SHP77 treated with DMSO at 0.1 percent for 48 hours (cell line): Measurements from ENCODE around the gene CACHD1.
"Not testable (repeated sequence)": the region's sequence is repeated elsewhere in the genome, so short reads cannot be mapped to it uniquely, and the experiment has no call there.

ENCODE experiments used
- DNase-seq: peaks from one replicate; lab custom pipeline; 2025; lab: John Stamatoyannopoulos, UW

Gene CACHD1

DNA sequence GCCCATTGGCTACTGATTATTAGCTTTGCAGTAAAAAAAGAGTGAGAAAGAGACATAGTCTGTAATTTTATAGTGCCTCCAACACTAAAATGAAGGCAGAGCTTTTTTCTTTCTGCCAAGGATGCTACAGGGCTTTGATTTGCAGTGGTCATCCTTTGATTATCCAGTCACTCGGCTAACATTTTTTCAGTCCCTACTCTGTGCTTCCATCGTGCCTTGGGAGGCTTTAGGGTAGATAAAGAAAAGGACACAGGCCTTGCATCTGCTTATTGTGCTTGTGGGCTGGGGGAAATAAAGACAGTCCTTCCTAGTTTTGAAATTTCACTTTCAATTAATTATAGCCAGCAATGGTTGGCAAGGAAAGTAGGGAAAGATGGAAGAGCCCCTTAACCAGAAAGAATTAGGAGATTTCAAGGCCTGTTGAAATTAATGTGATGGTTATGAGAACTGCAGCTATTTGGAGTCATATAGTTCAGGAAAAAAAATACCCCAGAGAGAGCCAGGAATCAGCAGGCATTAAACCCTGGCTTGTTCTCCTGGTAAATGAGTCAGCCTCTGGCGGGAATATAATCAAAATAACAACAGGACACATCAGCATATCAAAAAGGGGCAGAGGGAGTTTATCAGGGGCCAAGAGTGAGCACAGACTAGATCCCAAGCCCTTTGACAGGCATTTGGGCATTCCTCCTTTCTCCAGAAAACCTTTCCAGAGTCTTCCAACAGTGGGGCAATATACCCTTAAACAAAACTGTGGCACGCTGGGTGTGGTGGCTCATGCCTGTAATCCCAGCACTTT lies 27.4 kb downstream of the CACHD1 start:
- DNase-seq, result no peak

DNA sequence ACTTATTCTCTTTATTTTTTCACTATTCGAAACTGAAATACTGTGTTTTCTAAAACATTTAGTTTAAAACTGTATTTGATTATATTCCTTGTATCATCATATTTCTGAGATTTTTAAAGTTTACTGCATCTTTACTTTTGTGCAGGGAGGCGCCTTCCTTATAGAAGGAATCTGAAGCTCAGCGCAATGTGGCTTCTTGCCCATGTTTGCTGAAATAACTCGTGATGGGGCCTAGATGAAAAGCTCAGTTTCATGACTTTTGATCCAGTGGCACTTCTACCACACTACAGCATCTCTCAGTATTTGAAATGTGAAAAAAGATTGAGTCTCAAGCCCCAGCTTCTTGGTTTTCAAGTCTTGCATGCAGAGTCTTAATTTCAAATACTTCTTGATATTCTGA lies 28.4 kb downstream of the CACHD1 start:
- no peak for DNase-seq

DNA sequence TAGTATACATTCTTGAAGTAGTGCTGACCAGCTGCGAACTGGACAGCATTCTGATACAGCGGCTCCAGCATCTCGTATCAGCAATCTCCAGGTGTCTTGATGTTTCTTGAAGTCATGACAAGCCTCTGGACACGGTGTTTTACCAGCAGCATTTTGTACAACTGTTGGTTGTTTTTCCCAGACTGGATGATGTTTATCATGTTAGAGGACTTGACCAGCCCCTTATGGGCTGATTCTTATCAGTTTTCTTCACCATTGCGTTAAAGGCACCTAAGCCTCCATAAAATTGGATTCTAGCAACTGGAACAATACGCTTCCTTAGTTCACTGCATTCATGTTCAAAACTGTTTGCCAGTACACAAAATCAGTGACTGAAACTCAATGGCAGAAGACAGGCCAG lies 29.1 kb downstream of the CACHD1 start:
- DNase-seq, result no peak

DNA sequence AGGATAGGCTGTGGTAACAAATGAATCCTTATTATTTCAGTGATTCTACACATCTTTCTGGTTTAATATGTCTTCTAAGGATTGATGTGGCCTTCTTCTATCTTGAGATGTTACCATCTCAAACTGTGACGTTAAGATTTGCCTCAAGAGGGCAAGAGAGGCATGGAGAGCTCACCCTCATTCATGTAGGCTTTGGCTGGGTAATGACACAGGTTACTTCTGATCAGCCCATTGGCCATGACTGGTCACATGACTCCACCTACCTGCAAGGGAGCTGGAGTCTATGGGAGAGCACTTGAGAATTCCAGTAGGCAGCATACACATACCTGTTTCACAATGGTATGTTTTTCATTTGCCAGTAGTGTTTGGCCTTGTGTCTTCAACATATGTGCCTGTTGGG lies 30.0 kb downstream of the CACHD1 start:
- DNase-seq, result no peak

DNA sequence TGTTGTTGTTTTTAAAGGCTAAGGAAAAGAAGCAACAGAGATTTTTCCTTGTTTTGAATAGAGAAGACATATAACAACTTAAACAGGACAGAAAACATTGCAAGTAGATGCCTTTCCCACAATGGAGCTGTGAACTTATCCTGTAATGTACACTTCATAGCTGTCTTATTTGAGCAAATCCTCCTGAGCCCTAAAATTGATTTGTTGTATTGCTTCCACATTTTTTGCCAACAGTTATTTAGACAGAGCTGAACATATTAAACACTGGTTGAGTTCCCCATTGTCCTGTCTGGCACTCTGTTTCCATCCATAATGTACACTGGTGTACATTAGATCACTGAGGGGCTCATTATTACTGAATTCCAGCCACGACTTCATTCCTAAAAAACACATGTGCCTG lies 32.2 kb downstream of the CACHD1 start:
- DNase-seq, result no peak

DNA sequence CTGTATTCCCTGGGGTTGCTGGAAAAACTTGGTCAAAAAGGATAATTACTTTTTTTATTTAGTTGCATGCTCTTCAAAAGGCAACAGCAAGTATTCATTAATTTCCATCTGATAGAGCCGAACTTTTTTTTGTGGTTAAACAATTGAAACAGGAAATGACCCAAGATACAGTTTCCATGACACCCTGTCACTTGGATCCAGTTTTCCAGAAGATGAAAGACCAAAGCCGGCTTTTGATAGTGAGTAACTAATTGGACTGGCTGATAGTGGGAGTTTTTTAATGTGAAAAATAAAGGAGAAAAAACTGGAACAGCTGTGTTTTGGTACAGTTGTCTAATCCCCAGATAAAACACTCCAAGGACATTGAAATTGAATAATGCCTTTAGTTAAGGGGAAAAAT lies 33.0 kb downstream of the CACHD1 start:
- DNase-seq, result no peak

DNA sequence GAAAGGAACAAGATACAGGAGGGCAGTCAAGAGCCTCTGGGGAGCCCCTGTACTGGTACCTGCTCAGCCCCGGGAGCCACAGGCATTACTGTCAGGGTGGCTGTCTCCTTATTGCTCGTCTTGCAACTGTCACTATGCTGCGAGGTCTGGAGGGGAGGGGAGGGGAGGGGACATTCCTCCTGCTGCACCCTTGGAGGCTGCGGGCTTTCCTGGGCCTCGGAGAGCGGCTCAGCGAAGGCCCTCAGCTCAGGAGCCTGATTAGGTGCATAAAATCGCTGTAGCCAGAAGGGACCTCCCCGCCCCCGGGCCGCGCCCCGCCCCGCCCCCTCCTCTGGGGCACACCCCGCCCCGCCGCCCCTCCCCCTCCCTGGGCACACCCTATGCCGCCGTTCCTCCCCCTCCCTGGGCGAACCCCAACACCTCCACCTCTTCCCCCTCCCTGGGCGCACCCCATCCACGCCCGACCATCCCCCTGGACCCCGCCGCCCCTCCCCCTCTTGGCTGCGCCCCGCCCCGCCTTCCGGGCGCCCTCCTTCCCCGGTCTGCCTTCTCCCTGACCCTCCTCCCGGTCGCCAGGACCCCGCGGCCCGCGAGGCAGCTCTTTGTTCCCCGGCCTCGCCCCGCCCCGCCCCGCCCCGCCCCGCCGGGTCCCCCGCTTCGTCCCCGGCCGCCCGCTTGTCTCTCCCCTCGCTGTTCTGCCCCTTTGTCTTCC lies 35.5 kb downstream of the CACHD1 start:
- DNase-seq, result no peak

DNA sequence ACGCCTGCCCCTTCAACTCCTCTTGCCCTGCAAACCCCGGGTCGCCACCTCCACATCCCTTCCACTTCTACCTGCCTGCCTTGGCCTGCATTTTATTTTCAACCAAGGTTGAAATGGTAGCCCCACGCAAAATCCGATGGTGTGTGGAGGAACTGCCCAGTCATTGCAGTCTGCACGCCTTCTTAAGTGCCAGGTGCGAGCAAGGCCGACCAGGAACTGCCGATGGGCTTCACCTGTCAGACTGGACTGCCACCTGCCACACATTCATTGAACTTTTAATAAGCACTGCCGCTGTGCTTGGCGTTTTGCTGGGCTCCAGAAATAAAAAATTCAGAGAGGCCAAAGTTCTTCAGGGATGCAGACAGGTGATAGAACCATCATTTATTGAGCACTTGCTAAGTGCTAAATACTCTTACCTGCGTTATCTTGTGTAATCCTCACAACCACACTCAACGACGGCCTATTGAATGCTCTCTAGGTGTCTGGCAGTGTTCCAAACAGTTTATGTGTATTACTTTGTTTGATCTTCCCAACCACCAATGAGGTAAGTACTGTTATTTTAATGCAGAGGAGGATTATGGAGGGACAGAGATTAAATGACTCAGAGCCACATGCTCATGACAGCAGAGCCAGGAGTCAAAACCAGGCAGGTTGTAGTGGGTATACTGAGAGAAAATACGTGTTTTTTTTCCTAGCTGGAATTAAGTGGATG lies 36.2 kb downstream of the CACHD1 start:
- DNase-seq, result peak; percentile 94

DNA sequence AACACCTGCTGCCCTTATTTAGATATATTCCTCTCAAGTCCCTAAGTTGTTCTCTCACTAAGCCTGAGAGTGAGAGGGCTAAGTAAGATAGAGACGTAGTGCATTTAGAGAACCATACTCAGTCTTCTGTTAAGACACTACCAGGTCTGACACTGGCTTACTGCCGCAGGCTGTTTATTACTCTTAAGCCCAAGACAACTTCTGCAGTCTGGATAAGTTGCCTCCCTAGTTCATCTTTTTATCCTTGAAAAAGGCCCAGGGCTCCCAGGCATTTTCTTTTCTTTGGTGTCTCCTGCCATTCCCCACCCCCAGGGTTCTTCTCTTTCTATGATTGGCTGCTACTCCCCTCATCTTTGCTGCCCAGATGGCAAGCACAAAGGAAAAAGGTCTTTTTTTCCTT lies 38.7 kb downstream of the CACHD1 start:
- DNase-seq, result no peak

DNA sequence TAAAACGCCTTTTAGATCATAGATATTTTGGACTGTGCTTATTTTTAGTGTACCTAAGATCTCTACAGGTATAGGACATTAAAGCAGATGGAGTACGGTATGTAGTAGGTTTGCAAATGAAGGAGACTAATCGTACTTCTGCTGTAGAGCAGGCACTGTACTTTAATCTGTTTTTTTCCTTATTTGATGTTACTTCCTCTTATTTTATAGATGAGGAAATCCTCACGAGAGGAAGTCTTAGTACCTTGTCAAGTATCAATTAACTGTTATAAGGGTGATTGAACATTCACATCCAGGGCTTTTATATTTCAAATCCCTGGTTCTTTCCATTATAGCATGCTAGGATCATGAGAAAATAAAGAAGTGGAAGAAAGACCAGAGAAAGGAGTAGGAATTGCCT lies 41.1 kb downstream of the CACHD1 start:
- no peak for DNase-seq

DNA sequence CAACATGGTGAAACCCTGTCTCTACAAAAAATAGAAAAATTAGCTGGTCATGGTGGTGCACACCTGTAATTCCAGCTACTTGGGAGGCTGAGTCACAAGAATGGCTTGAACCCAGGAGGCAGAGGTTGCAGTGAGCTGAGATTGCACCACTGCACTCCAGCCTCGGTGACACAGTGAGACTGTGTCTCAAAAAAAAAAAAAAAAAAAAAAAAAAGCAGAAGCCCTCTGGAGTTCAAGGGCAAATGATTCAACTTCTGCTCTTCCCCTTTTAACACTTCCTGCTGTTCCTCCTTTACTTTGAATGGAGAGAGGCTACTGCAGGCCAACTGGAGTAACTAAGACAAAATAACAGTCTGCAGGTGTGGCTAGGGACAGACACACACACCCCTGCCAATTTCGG lies 42.3 kb downstream of the CACHD1 start:
- not testable (repeated sequence) for DNase-seq

DNA sequence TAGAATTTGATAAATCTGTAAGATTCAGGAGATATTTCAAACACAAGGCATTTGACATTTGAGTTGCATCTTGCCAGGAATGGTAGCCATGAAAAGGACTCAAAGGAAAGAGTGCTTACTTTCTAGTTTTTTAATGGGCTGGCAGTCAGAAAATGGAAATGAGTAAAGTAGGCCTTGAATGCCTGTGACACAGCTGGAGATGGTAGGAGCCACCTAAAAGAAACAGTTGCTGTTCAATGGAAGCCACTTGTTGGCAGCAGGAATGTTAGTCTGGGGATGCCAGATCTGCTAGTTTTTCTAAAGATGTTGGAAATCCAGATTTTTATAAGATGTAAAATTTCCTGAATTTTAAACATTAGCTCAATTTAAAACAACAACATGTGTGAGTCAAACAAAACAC lies 43.6 kb downstream of the CACHD1 start:
- no peak for DNase-seq

DNA sequence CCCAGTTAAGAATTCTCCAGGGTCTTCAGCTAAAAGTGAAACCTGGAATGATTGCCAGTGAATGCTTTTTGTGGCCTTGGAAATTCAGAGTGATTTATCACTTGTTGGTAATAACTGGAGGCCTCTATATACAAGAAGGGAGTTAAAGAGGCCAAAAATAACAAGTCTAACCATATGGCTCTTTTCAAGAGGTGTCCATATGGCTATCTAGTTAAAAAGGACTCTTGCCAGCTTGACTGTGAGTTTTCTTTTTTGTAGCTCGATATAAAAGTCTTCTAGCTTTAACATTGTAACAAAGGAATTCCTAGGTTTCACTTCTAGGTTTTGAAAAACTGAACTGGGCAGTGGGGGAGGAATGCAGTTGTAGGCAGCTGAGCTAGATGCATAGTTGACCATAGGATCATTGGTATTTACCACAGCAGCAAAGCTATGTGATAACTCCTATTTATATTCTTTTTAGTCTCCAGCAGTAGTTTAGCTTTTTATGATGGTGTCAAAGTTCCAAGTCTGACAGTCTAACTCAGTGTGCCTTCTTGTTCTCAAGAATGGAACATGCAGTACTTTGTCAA lies 44.4 kb downstream of the CACHD1 start:
- DNase-seq, result no peak

DNA sequence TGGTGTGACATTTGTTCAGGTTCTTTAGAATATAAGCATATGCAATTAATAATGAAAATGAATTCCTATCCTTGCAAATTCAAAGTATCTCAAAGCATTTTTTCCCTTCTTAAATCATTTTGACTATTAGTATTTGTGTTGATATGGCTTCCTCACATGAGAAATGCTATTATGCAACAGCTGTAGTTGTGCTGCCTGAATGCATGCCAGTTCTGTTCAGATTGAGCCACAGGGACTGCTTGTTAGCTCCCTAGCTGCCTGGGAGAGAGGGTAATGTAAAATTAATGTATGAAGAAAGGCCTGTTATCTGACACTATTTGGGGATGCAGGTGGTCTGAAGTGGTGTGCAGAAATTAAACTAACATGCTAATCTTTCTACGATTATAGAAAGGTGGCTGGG lies 45.5 kb downstream of the CACHD1 start:
- DNase-seq, result no peak

DNA sequence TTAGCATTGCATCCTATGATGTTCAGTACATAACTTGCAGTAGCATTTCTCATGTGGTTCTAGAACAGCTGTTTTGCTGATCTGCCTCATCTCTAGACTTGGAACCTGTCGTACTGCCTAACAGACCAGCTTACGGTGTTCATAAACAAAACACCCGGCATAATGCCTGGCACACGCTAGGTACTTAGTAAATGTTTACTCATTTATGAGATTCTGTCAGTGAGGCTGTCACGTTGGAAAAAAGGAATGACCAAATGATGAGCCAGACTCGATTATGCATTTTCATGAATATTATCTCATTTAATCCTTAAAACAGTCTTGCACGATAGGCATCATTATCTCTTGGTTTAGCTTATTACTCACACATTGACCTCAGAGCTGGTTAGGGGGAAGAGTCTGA lies 46.4 kb downstream of the CACHD1 start:
- no peak for DNase-seq

DNA sequence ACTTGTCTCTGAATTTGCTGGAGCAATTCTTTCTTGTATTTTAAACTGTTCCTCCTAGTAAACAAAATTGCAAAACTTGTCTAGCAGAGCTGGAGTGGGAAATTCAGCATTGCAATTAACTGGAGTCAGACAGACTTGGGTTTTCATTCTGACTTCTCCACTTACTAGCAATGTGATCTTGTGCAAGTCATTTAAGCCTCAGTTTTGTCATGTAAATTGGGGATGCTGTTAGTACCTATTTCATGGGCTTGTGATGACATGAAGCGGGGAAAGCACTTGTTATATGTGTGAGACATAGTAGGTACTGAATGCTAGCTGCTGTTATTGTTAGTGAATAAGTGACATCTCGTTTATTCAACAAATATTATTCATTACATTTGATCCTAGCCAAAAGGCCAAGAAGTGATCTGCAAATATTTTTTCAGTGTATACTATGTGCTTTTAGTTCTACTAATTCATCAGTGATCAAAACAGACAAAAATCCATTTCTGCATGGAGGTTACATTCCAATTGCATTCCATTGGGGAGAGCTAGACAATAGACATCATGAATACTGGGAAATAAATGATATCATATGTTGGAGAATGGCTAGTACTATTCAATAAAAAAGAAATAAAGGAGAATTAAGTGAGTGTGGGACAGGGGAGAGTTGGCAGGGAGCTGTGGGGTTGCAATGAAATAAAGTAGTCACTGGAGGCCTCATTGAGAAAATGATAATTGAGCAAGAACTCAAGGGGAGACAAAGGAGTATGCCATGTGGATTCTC lies 47.1 kb downstream of the CACHD1 start:
- DNase-seq, result no peak

DNA sequence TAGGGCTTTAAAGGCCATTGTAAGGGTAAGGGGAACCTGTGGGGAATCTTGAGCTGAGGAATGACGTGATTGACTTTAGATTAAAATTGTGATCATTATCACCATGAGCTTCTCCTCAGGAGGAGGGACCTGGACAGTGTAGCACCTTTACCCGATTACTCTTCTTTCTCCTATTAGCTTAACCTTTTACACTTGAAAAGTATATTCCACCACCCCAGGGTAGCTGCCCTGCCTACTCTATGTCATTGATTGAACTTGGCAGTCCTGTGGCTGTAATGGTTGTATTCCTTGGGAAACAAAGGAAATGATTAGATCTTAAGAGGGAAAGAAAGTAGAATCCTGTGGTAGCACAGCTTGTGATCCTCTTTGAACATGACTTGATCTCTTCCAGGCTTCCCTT lies 47.7 kb downstream of the CACHD1 start:
- DNase-seq, result no peak

DNA sequence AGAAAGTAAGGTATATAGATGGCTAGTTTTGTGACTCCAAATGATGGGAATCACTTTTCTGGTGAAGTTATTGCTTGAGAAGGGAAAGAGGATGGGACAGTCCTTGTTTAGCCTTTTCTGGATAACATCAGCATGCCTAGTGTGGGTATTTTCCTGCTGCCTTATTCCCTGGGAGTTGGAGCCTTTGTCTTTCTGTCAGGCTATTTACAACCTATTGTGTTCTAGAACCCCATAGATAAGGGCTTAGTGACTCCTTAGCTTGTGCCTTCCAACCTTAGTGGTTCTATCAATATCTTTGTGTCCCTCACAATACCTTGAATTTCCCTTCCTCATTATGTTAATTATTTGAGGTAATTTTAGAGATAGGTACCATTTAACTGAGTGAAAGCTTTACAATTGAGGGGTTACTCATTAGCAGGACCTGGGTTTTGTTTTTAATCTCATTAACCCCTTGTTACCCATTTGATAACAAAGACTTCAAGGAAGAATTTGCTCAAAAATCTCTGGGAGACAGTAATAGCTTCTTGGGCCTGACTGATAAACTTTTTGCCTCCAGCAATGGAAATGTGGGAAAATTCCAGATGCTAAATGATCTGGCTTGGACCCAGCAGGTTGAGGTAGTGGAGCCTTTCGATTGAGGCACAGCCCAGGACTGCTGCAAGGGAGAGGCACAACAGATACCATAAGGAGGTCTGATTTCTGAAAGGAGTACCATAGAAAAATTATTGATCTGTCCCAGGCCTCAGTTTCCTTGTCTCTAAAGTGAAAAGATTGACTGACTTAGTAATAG lies 49.0 kb downstream of the CACHD1 start:
- DNase-seq, result no peak

DNA sequence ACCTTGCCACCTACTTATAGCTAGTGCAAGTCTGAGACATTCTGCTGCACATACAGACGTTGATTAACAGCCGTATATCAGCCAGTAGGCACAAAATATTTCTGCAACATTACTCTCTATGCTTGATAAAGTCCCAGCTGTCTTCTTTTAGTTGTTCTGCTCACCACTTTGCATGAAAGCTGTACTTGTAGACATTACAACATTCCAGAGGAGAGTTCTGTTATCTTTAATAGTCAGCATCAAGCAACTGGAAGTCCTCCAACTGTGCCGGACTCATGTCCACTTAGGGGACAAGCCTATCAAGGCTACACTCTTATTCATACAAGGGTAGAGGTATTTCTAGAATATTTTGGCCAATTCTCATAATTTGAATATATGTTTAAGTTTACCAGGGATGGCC lies 50.0 kb downstream of the CACHD1 start:
- no peak for DNase-seq

DNA sequence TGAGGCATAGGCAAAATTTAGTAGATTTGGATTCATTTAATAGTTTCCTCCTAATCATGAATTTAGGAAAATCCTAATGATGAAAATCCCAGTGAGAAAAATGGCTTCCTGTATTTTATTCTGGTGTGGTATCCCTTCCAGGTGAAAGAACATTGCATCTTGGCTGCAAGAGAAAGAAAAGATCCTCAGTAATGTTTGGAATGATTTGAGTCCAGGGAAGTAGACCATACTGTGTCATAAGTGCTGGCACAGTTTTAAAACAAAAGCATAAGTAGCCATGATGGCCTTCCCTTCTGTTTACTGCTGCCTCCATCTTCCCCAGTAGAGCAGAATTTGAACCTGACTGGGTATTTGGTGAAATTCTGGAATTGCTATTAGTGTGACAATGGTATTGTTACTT lies 52.8 kb downstream of the CACHD1 start:
- DNase-seq, result no peak
